Measurements from ENCODE around the gene MTOR. TPM values are rescaled to one million over a fixed set of nuclear protein-coding genes. Genes with fewer than 3 reads are reported as not detected.

The MTOR gene
- total RNA-seq, 1 donor from 2014 or later, result 43.6 TPM

DNA sequence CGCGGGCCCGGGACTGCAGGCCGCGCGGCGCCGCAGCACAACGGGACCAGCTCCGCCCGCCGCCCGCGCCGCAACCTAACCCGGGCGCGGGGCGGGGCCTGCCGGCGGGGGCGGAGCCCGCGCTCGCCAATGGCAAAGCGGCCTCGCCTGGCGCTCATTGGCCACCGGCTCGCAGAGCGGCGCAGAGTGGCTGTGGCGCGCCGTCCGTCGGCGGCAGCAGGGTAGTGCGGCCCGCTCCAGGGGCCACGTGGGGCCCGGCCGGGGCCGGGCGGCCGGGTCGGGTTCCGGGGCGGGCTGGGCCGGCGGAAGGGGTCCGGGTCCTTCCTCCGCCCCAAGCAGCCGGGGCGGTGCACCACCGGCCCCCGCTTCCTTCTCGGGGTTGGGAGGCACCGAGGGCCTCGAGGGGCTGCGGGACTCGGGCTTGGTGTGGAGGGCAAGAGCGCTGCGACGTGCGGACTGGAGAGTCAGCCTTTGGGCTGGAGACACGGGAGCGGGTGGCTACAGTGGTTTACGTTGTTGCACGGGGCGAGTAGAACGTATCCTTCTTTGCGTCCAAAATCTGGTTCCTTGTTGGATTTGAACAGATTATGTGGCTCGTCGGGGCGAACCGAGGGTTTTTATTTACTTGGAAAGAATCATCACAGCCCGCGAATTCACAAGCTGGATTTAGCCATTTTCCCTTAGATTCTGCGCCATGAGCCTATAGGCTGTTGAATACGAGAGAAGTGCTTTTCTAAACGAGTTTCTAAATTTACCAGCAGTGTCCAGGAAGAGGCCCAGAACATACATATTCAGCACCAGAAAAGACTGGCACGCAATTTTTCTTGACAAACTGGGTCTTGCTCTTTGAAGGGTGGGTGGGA, 202.2 kb downstream of the MTOR start, which contains the start of gene SRM:
TSS of gene SRM (minus strand) at position 51 of the 863 bp plus-strand sequence. CDS start 75 bp downstream, outside the sequence.
- H3K27ac Mint-ChIP-seq (ENCODE audit: unreplicated experiment), result peak within 1 kb of the TSS; percentile 86
- no peak for FAIRE-seq

DNA sequence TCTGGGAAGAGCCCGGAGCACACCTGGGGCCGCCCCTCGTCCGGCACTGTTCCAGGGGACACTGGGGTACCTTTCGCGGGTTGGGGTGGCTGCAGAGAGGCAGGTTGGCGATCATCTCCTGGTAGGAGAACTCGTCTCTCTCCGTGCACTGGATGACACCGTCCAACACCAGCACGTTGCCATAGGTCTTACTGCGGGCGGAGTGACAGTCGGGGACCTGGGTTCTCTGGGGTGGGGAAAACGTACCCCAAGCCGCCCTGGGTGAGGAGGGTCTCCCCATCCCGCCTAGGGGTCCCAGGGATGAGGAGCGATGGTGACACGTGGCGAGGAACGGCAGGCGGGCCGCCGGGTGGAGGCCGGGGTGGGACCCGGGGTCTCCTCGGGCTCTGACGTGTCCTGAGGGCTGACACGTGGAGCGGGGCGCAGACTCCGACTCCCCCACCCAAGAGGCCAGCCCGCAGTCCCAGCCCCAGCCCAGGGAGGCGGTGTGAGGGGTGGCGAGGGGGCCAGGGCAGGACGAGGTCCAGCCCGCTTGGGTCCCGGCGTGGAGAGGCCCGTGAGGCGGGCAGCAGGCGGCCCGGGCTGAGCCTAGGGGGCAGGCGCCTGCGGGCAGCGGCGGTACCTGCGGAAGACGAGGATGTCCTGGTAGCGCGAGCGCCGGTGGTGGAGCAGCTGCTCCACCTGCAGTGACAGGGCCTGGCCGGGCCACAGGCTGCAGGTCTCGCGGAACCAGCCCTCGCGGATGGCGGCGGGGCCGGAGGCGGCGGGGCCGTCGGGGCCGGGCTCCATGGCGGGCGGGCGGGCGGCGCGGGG, 203.0 kb downstream of the MTOR start:
- Histone ChIP-seq H3K9me3 (ENCODE audit: insufficient read depth, low read depth, low read length) (no peaks in the 10 kb centered on the region), H3K4me2 (ENCODE audit: low read length) (peak overlapping the region; percentile 94), H3K4me3 (ENCODE audit: insufficient read depth, low read depth, low read length) (peak overlapping the region; percentile 91), H3K9ac (ENCODE audit: low read length) (peak overlapping the region; percentile 86), H3K36me3 (ENCODE audit: insufficient read depth, low read length) (peaks cover 10% of the 10 kb centered on the region), H3K4me1 (ENCODE audit: insufficient read depth, low read length) (peaks cover 14% of the 10 kb centered on the region), H3K27ac (ENCODE audit: low read depth, low read length) (peak overlapping the region; percentile 49), H3K79me2 (ENCODE audit: insufficient read depth, low read length) (peaks cover 35% of the 10 kb centered on the region), H4K20me1 (ENCODE audit: insufficient read depth, low read length) (peaks cover 41% of the 10 kb centered on the region), H3K27me3 (ENCODE audit: insufficient read depth, low read length) (no peaks in the 10 kb centered on the region), H2AFZ (ENCODE audit: low read depth, low read length) (peak overlapping the region; percentile 47)
- DNase-seq (ENCODE audit: low read depth), result no peak
- Mint-ChIP-seq H3K27me3 (ENCODE audit: low read depth, unreplicated experiment) (no peaks in the 10 kb centered on the region), H3K4me1 (ENCODE audit: low read depth, unreplicated experiment) (peaks cover 16% of the 10 kb centered on the region), H3K27ac (ENCODE audit: unreplicated experiment) (peak overlapping the region; percentile 77), H3K4me3 (ENCODE audit: unreplicated experiment) (peak overlapping the region; percentile 92), H3K9me3 (ENCODE audit: unreplicated experiment) (no peaks in the 10 kb centered on the region), H3K36me3 (ENCODE audit: low read depth, unreplicated experiment) (peaks cover 7% of the 10 kb centered on the region)
- no peak for TF ChIP-seq CTCF (IDR thresholded peaks at IDR 0.05; ENCODE audit: insufficient read depth, low read depth, low read length)
- no peak for FAIRE-seq

More for the DNA sequence above, 202.2 kb downstream of the MTOR start, which contains the start of gene SRM:
- Histone ChIP-seq H2AFZ (ENCODE audit: low read depth, low read length) (peak within 1 kb of the TSS; percentile 84), H3K9me3 (ENCODE audit: insufficient read depth, low read depth, low read length) (no peaks in the 10 kb centered on the region), H4K20me1 (ENCODE audit: insufficient read depth, low read length) (peaks cover 37% of the 10 kb centered on the region), H3K27ac (ENCODE audit: low read depth, low read length) (peak within 1 kb of the TSS; percentile 49), H3K79me2 (ENCODE audit: insufficient read depth, low read length) (peaks cover 35% of the 10 kb centered on the region), H3K4me1 (ENCODE audit: insufficient read depth, low read length) (peaks cover 14% of the 10 kb centered on the region), H3K9ac (ENCODE audit: low read length) (peak within 1 kb of the TSS; percentile 87), H3K4me2 (ENCODE audit: low read length) (peak within 1 kb of the TSS; percentile 94), H3K36me3 (ENCODE audit: insufficient read depth, low read length) (peaks cover 15% of the 10 kb centered on the region), H3K27me3 (ENCODE audit: insufficient read depth, low read length) (no peaks in the 10 kb centered on the region), H3K4me3 (ENCODE audit: insufficient read depth, low read depth, low read length) (peak within 1 kb of the TSS; percentile 91)
- no peaks in the 10 kb centered on the region for H3K27me3 Mint-ChIP-seq (ENCODE audit: low read depth, unreplicated experiment)
- peaks cover 16% of the 10 kb centered on the region for H3K4me1 Mint-ChIP-seq (ENCODE audit: low read depth, unreplicated experiment)
- H3K36me3 Mint-ChIP-seq (ENCODE audit: low read depth, unreplicated experiment), result peaks cover 10% of the 10 kb centered on the region
- TF ChIP-seq EZH2 (IDR thresholded peaks at IDR 0.05; ENCODE audit: insufficient read depth, low read length) (no peak), CTCF (IDR thresholded peaks at IDR 0.05; ENCODE audit: insufficient read depth, low read depth, low read length) (no peak)
- DNase-seq (ENCODE audit: low read depth), result peak; percentile 74
- H3K4me3 Mint-ChIP-seq (ENCODE audit: unreplicated experiment), result peak within 1 kb of the TSS; percentile 93
- H3K9me3 Mint-ChIP-seq (ENCODE audit: unreplicated experiment), result no peaks in the 10 kb centered on the region
